Activated CD8-positive, alpha-beta memory T cell treated with anti-CD3 and anti-CD28 coated beads, Interleukin-2, amount 50 U/mL, for 1 hour (primary cell): Measurements from ENCODE around the gene CYP2W1.
"Not testable (repeated sequence)": the region's sequence is repeated elsewhere in the genome, so short reads cannot be mapped to it uniquely, and the experiment has no call there.

Source experiments
- DNase-seq: peaks from one replicate; pipeline ENCODE4 v3.0.0-alpha.2; 2020; ENCODE audit errors: extremely low read depth

Gene CYP2W1

GRCh38 chr7:997404-998395 is 14.7 kb downstream of the CYP2W1 start:
- no peak for DNase-seq

GRCh38 chr7:999149-999879 is 16.3 kb downstream of the CYP2W1 start:
- no peak for DNase-seq

GRCh38 chr7:999941-1000935 is 17.3 kb downstream of the CYP2W1 start:
- DNase-seq: no peak

GRCh38 chr7:1001069-1001770 is 18.2 kb downstream of the CYP2W1 start:
- not testable (repeated sequence) for DNase-seq

GRCh38 chr7:1002026-1002425 is 19.0 kb downstream of the CYP2W1 start:
- not testable (repeated sequence) for DNase-seq

- DNase-seq: not testable (repeated sequence)
Observed at GRCh38 chr7:1002445-1002844, 19.5 kb downstream of the CYP2W1 start.

GRCh38 chr7:1004018-1004852 is 21.3 kb downstream of the CYP2W1 start:
- DNase-seq: no peak

GRCh38 chr7:1005303-1005702 is 22.3 kb downstream of the CYP2W1 start:
- no peak for DNase-seq

GRCh38 chr7:1007901-1008300 is 24.9 kb downstream of the CYP2W1 start:
- no peak for DNase-seq

- no peak for DNase-seq
Observed at GRCh38 chr7:1008733-1009363, 25.9 kb downstream of the CYP2W1 start.

- DNase-seq: no peak
Observed at GRCh38 chr7:1009747-1010146, 26.8 kb downstream of the CYP2W1 start.

- DNase-seq: no peak
Observed at GRCh38 chr7:1010226-1010625, 27.2 kb downstream of the CYP2W1 start.

GRCh38 chr7:1011297-1012003 is 28.5 kb downstream of the CYP2W1 start:
- DNase-seq: no peak

- no peak for DNase-seq
Observed at GRCh38 chr7:1012004-1012715, 29.2 kb downstream of the CYP2W1 start.

- DNase-seq: no peak
Observed at GRCh38 chr7:1012716-1013095, 29.7 kb downstream of the CYP2W1 start.

GRCh38 chr7:1013581-1013980 is 30.6 kb downstream of the CYP2W1 start:
- no peak for DNase-seq

GRCh38 chr7:1014681-1015080 is 31.7 kb downstream of the CYP2W1 start:
- no peak for DNase-seq
